C1 segment of cervical spinal cord (tissue), 14 donors: ENCODE results near the gene COL6A2.

Source experiments
- DNase-seq, 14 donors: peaks; one replicate each; lab custom pipeline; 2025; lab: John Stamatoyannopoulos, UW

COL6A2 gene

GRCh38 chr21:46113497-46114176 lies 15.7 kb downstream of the COL6A2 start:
- DNase-seq, result no peak

- DNase-seq, result no peak
These were observed 17.1 kb downstream of the COL6A2 start for GRCh38 chr21:46114963-46115362.

- no peak for DNase-seq
These were observed 17.7 kb downstream of the COL6A2 start for GRCh38 chr21:46115441-46116188.

- no peak for DNase-seq
These were observed 18.4 kb downstream of the COL6A2 start for GRCh38 chr21:46116189-46116775.

- no peak for DNase-seq
These were observed 19.1 kb downstream of the COL6A2 start for GRCh38 chr21:46116776-46117585.

GRCh38 chr21:46117586-46118315 lies 19.8 kb downstream of the COL6A2 start:
- DNase-seq, result no peak

- no peak for DNase-seq
These were observed 20.6 kb downstream of the COL6A2 start for GRCh38 chr21:46118316-46119143.

GRCh38 chr21:46119144-46119636 lies 21.3 kb downstream of the COL6A2 start:
- DNase-seq, result no peak

- DNase-seq, result no peak
These were observed 21.8 kb downstream of the COL6A2 start for GRCh38 chr21:46119637-46120271.

GRCh38 chr21:46120301-46121285 lies 22.7 kb downstream of the COL6A2 start:
- no peak for DNase-seq

- no peak for DNase-seq
These were observed 23.6 kb downstream of the COL6A2 start for GRCh38 chr21:46121286-46122221.

GRCh38 chr21:46122237-46122671 lies 24.3 kb downstream of the COL6A2 start:
- no peak for DNase-seq

- DNase-seq, result no peak
These were observed 25.1 kb downstream of the COL6A2 start for GRCh38 chr21:46122758-46123683.

GRCh38 chr21:46124083-46124925 lies 26.4 kb downstream of the COL6A2 start:
- DNase-seq, result no peak
